Type B pancreatic cell (in vitro differentiated cells): ENCODE measurements around the gene ENKUR. TPM values are rescaled to one million over a fixed set of nuclear protein-coding genes. Genes with fewer than 3 reads are reported as not detected.

ENCODE experiments used
- DNase-seq: peaks from one replicate; pipeline ENCODE4 v3.0.0; 2021; ENCODE audit warnings: mixed read lengths; ENCODE audit not compliant: unreplicated experiment; ENCODE audit errors: extremely low spot score
- H3K27ac Mint-ChIP-seq: 2 replicates; pipeline ENCODE4 v1.8.0; 2021; ENCODE audit warnings: mild to moderate bottlenecking, mixed read lengths
- H3K27me3 Mint-ChIP-seq: 2 replicates; pipeline ENCODE4 v1.8.0; 2021; ENCODE audit warnings: mixed read lengths
- H3K36me3 Mint-ChIP-seq: 2 replicates; pipeline ENCODE4 v1.8.0; 2021; ENCODE audit warnings: mixed read lengths
- H3K4me1 Mint-ChIP-seq: one replicate; pipeline ENCODE4 v1.8.0; 2021; ENCODE audit warnings: mixed read lengths; ENCODE audit not compliant: unreplicated experiment
- H3K4me3 Mint-ChIP-seq: 2 replicates; pipeline ENCODE4 v1.8.0; 2021; ENCODE audit warnings: mild to moderate bottlenecking, mixed read lengths
- H3K9me3 Mint-ChIP-seq: 2 replicates; pipeline ENCODE4 v1.8.0; 2021; ENCODE audit warnings: mixed read lengths
- CTCF ChIP-seq: fragments of 200-600 bp; sonication (generic); conservative IDR thresholded peaks from 2 replicates; pipeline ENCODE4 v1.5.0; 2021; ENCODE audit warnings: antibody characterized with exemption, mild to moderate bottlenecking
- total RNA-seq: library from RNA; stranded (reverse); gene quantifications from 2 replicates; pipeline ENCODE4 v1.2.1, GENCODE V29; 2021; ENCODE audit warnings: low replicate concordance

ENKUR gene
- total RNA-seq, 1 donor from 2014 or later, result 7.2 TPM

GRCh38 chr10:25038325-25038724 is 22.4 kb upstream of the ENKUR start:
- Mint-ChIP-seq H3K4me1 (no peaks in the 10 kb centered on the region), H3K4me3 (no peak overlapping the region), H3K27me3 (no peaks in the 10 kb centered on the region), H3K9me3 (no peaks in the 10 kb centered on the region), H3K36me3 (no peaks in the 10 kb centered on the region), H3K27ac (no peak overlapping the region)
- no peak for DNase-seq
- TF ChIP-seq CTCF, result no peak

GRCh38 chr10:25036381-25036780 is 20.4 kb upstream of the ENKUR start:
- no peak overlapping the region for H3K27ac Mint-ChIP-seq
- H3K36me3 Mint-ChIP-seq, result no peaks in the 10 kb centered on the region
- DNase-seq, result no peak
- H3K4me1 Mint-ChIP-seq, result no peaks in the 10 kb centered on the region
- TF ChIP-seq CTCF, result no peak
- H3K4me3 Mint-ChIP-seq, result no peak overlapping the region
- no peaks in the 10 kb centered on the region for H3K9me3 Mint-ChIP-seq
- no peaks in the 10 kb centered on the region for H3K27me3 Mint-ChIP-seq

GRCh38 chr10:25029519-25029918 is 13.6 kb upstream of the ENKUR start:
- H3K4me3 Mint-ChIP-seq, result no peak overlapping the region
- H3K27me3 Mint-ChIP-seq, result no peaks in the 10 kb centered on the region
- H3K9me3 Mint-ChIP-seq, result peaks cover 10% of the 10 kb centered on the region
- H3K27ac Mint-ChIP-seq, result no peak overlapping the region
- no peaks in the 10 kb centered on the region for H3K36me3 Mint-ChIP-seq
- no peaks in the 10 kb centered on the region for H3K4me1 Mint-ChIP-seq
- DNase-seq, result no peak
- TF ChIP-seq CTCF, result no peak

- Mint-ChIP-seq H3K27me3 (no peaks in the 10 kb centered on the region), H3K36me3 (no peaks in the 10 kb centered on the region), H3K9me3 (peaks cover 10% of the 10 kb centered on the region), H3K4me3 (no peak overlapping the region), H3K4me1 (no peaks in the 10 kb centered on the region), H3K27ac (no peak overlapping the region)
- TF ChIP-seq CTCF, result no peak
- DNase-seq, result no peak
Observed at GRCh38 chr10:25028711-25029110, 12.8 kb upstream of the ENKUR start.

- Mint-ChIP-seq H3K9me3 (peaks cover 10% of the 10 kb centered on the region), H3K27ac (no peak overlapping the region)
- DNase-seq, result no peak
Observed at GRCh38 chr10:25026463-25026862, 10.5 kb upstream of the ENKUR start.

More at GRCh38 chr10:25026463-25026862, 10.5 kb upstream of the ENKUR start:
- Mint-ChIP-seq H3K27me3 (no peaks in the 10 kb centered on the region), H3K36me3 (peaks cover 9% of the 10 kb centered on the region), H3K4me3 (no peak overlapping the region), H3K4me1 (no peaks in the 10 kb centered on the region)
- TF ChIP-seq CTCF, result peak; percentile 50
